DND-41 (cell line): ENCODE measurements around the gene MACO1.

Source experiments
- ATAC-seq: fragments of 200-7000 bp; cut with Tn5 transposase; 3 replicates; pipeline ENCODE4 v1.9.1; 2021; ENCODE audit warnings: low read depth; ENCODE audit not compliant: insufficient read depth
- DNase-seq: peaks from one replicate; pipeline ENCODE4 v3.0.0-alpha.2; 2020
- H2AFZ ChIP-seq: 2 replicates; pipeline ENCODE4 v1.6.0; 2012; ENCODE audit warnings: low read depth, low read length
- H3K27ac ChIP-seq: 2 replicates; pipeline ENCODE4 v1.5.1; 2012; ENCODE audit warnings: low read length, inconsistent platforms
- H3K27me3 ChIP-seq: fragments of 200-600 bp; sonication (generic); 2 replicates; pipeline ENCODE4 v1.6.0; 2012; ENCODE audit warnings: low read length, mild to moderate bottlenecking, inconsistent platforms; ENCODE audit not compliant: insufficient read depth, poor library complexity
- H3K36me3 ChIP-seq: 2 replicates; pipeline ENCODE4 v1.5.1; 2012; ENCODE audit warnings: low read length, inconsistent platforms; ENCODE audit not compliant: insufficient read depth
- H3K4me1 ChIP-seq: 2 replicates; pipeline ENCODE4 v1.5.1; 2012; ENCODE audit warnings: mild to moderate bottlenecking, low read length; ENCODE audit not compliant: insufficient read depth
- H3K4me2 ChIP-seq: 2 replicates; pipeline ENCODE4 v1.6.0; 2012; ENCODE audit warnings: mild to moderate bottlenecking, moderate library complexity, low read length, inconsistent platforms; ENCODE audit not compliant: insufficient read depth
- H3K4me3 ChIP-seq, 2 experiments: fragments of 200-600 bp in 1 of 2; shearing (Covaris generic) in 1 of 2; 2 replicates each; pipeline ENCODE4 v1.5.1; 2012 to 2016; ENCODE audit warnings: inconsistent platforms in 2 of 2, low read length in 2 of 2, mild to moderate bottlenecking in 2 of 2, low read depth in 1 of 2, moderate library complexity in 1 of 2
- H3K79me2 ChIP-seq: 2 replicates; pipeline ENCODE4 v1.6.0; 2012; ENCODE audit warnings: low read length, inconsistent platforms; ENCODE audit not compliant: insufficient read depth
- H3K9ac ChIP-seq: 2 replicates; pipeline ENCODE4 v1.6.0; 2012; ENCODE audit warnings: low read depth, mild to moderate bottlenecking, inconsistent platforms, low read length, moderate library complexity
- H3K9me3 ChIP-seq: 2 replicates; pipeline ENCODE4 v1.5.1; 2012; ENCODE audit warnings: low read length, moderate library complexity, mild to moderate bottlenecking, inconsistent platforms; ENCODE audit not compliant: insufficient read depth, severe bottlenecking
- H4K20me1 ChIP-seq: 2 replicates; pipeline ENCODE4 v1.6.0; 2012; ENCODE audit warnings: low read length; ENCODE audit not compliant: insufficient read depth
- EZH2 ChIP-seq: IDR thresholded peaks from 3 replicates; pipeline ENCODE4 v1.6.1; 2012; ENCODE audit warnings: borderline replicate concordance, low read depth, mild to moderate bottlenecking, moderate library complexity, low read length, inconsistent platforms; ENCODE audit not compliant: severe bottlenecking
- TF ChIP-seq, protein P1 (sequence below): IDR thresholded peaks from 2 replicates; pipeline ENCODE4 v1.5.1; 2012; ENCODE audit warnings: borderline replicate concordance, low read length, moderate library complexity, mild to moderate bottlenecking; ENCODE audit not compliant: poor library complexity, severe bottlenecking; ENCODE audit errors: extremely low read depth

Gene MACO1

GRCh38 chr1:25445993-25446538 is 15.4 kb downstream of the MACO1 start:
- Histone ChIP-seq H3K27me3 (no peaks in the 10 kb centered on the region), H3K9me3 (no peaks in the 10 kb centered on the region), H3K4me1 (no peaks in the 10 kb centered on the region), H3K27ac (no peak overlapping the region), H3K9ac (no peak overlapping the region), H3K4me2 (no peak overlapping the region), H2AFZ (no peak overlapping the region), H3K79me2 (peaks cover 88% of the 10 kb centered on the region), H3K36me3 (peaks cover 47% of the 10 kb centered on the region), H3K4me3 (no peak overlapping the region), H4K20me1 (peaks cover 49% of the 10 kb centered on the region)
- DNase-seq (no peak), ATAC-seq (no peak)
- no peak for TF ChIP-seq EZH2
- TF ChIP-seq, protein P1, sequence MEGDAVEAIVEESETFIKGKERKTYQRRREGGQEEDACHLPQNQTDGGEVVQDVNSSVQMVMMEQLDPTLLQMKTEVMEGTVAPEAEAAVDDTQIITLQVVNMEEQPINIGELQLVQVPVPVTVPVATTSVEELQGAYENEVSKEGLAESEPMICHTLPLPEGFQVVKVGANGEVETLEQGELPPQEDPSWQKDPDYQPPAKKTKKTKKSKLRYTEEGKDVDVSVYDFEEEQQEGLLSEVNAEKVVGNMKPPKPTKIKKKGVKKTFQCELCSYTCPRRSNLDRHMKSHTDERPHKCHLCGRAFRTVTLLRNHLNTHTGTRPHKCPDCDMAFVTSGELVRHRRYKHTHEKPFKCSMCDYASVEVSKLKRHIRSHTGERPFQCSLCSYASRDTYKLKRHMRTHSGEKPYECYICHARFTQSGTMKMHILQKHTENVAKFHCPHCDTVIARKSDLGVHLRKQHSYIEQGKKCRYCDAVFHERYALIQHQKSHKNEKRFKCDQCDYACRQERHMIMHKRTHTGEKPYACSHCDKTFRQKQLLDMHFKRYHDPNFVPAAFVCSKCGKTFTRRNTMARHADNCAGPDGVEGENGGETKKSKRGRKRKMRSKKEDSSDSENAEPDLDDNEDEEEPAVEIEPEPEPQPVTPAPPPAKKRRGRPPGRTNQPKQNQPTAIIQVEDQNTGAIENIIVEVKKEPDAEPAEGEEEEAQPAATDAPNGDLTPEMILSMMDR = no peak

- Histone ChIP-seq H3K27ac (no peak overlapping the region), H3K27me3 (no peaks in the 10 kb centered on the region), H3K79me2 (peaks cover 74% of the 10 kb centered on the region), H2AFZ (no peak overlapping the region), H4K20me1 (peaks cover 34% of the 10 kb centered on the region), H3K4me3 (no peak overlapping the region), H3K9me3 (no peaks in the 10 kb centered on the region), H3K4me2 (no peak overlapping the region), H3K9ac (no peak overlapping the region), H3K36me3 (peaks cover 52% of the 10 kb centered on the region), H3K4me1 (no peaks in the 10 kb centered on the region)
- no peak for DNase-seq
- TF ChIP-seq, protein P1 = no peak
- no peak for TF ChIP-seq EZH2
- ATAC-seq = peak; percentile 37; the same call in 1 of the 3 replicates
Observed at GRCh38 chr1:25447547-25447946, 16.9 kb downstream of the MACO1 start.

GRCh38 chr1:25450891-25451290 is 20.2 kb downstream of the MACO1 start:
- Histone ChIP-seq H3K9ac (no peak overlapping the region), H3K36me3 (peaks cover 67% of the 10 kb centered on the region), H3K27me3 (no peaks in the 10 kb centered on the region), H3K27ac (no peak overlapping the region), H3K4me1 (no peaks in the 10 kb centered on the region), H3K4me2 (no peak overlapping the region), H3K4me3 (no peak overlapping the region), H4K20me1 (peaks cover 7% of the 10 kb centered on the region; the same call in 1 of the 2 replicates), H3K9me3 (no peaks in the 10 kb centered on the region), H2AFZ (no peak overlapping the region), H3K79me2 (peaks cover 40% of the 10 kb centered on the region)
- TF ChIP-seq EZH2 = no peak
- ATAC-seq (no peak), DNase-seq (no peak)

GRCh38 chr1:25451908-25452307 is 21.2 kb downstream of the MACO1 start:
- no peak overlapping the region for H3K9ac ChIP-seq
- TF ChIP-seq EZH2 = no peak
- TF ChIP-seq, protein P1 = no peak
- H3K4me1 ChIP-seq = no peaks in the 10 kb centered on the region
- H2AFZ ChIP-seq = no peak overlapping the region
- H4K20me1 ChIP-seq = peaks cover 3% of the 10 kb centered on the region; the same call in 1 of the 2 replicates
- no peak for ATAC-seq
- H3K4me3 ChIP-seq = no peak overlapping the region
- no peaks in the 10 kb centered on the region for H3K9me3 ChIP-seq
- no peak overlapping the region for H3K27ac ChIP-seq
- no peak overlapping the region for H3K4me2 ChIP-seq
- no peaks in the 10 kb centered on the region for H3K27me3 ChIP-seq
- no peak for DNase-seq
- H3K79me2 ChIP-seq = peaks cover 30% of the 10 kb centered on the region; the same call in 1 of the 2 replicates
- peaks cover 65% of the 10 kb centered on the region for H3K36me3 ChIP-seq
